Subcutaneous adipose tissue (tissue), 4 donors: ENCODE measurements around the gene SHB. TPM values are rescaled to one million over a fixed set of nuclear protein-coding genes. Genes with fewer than 3 reads are reported as not detected.

Experiments
- CTCF ChIP-seq: fragments of 450-650 bp; IDR thresholded peaks from one replicate; pipeline ENCODE4 v1.5.1; 2016; ENCODE audit warnings: low read depth, mild to moderate bottlenecking, control low read depth, antibody characterized with exemption, moderate library complexity
- small RNA-seq: library from RNA; depleted of rRNA; stranded (forward); fragments of <200 nt; gene quantifications from one replicate; pipeline ENCODE3, GENCODE V24; 2016
- total RNA-seq, 4 donors: library from RNA; depleted of rRNA; stranded (reverse); fragments of >200 nt; gene quantifications; one replicate each; pipeline ENCODE4 v1.1.0, GENCODE V29; 2016

Gene SHB
- total RNA-seq, 4 donors from 2014 or later, result 2.6 to 5.7 (median 4.7) TPM

GRCh38 chr9:37873955-37874354 is 195.1 kb downstream of the SHB start:
- no peak for TF ChIP-seq CTCF

GRCh38 chr9:37870799-37871176 is 198.2 kb downstream of the SHB start:
- no peak for TF ChIP-seq CTCF

- TF ChIP-seq CTCF, result no peak
Measured at GRCh38 chr9:37870081-37870798, 198.8 kb downstream of the SHB start.

Small RNA genes lying within 50 kb of the gene (small RNA-seq; reads per million reads assigned to genes)
- gene RNU7-124P, result not detected

Other genes starting within 250 kb of the SHB start
- gene SLC25A51, start 165.1 kb downstream of the SHB start, total RNA-seq, result 10 to 100 TPM; 36.3 to 52.5 (median 40.4) TPM